Measurements from ENCODE around the gene PXYLP1. TPM values are rescaled to one million over a fixed set of nuclear protein-coding genes. Genes with fewer than 3 reads are reported as not detected.

Gene PXYLP1
- total RNA-seq, 1 donor from 2014 or later, result 11.5 TPM

GRCh38 chr3:141266797-141267555, 35.4 kb downstream of the PXYLP1 start:
- Histone ChIP-seq H3K4me3 (ENCODE audit: low read depth, low read length) (no peak overlapping the region), H3K27me3 (ENCODE audit: control insufficient read depth, insufficient read depth, low read length) (no peaks in the 10 kb centered on the region), H3K36me3 (ENCODE audit: control insufficient read depth, insufficient read depth, low read length) (no peaks in the 10 kb centered on the region)
- DNase-seq (ENCODE audit: low read depth), result no peak
- no peak for TF ChIP-seq CTCF (IDR thresholded peaks at IDR 0.05; ENCODE audit: insufficient read depth, low read length, poor library complexity, severe bottlenecking)

GRCh38 chr3:141267629-141268028, 36.0 kb downstream of the PXYLP1 start:
- no peak for TF ChIP-seq CTCF (IDR thresholded peaks at IDR 0.05; ENCODE audit: insufficient read depth, low read length, poor library complexity, severe bottlenecking)
- H3K27me3 ChIP-seq (ENCODE audit: control insufficient read depth, insufficient read depth, low read length), result no peaks in the 10 kb centered on the region
- DNase-seq (ENCODE audit: low read depth), result no peak
- no peaks in the 10 kb centered on the region for H3K36me3 ChIP-seq (ENCODE audit: control insufficient read depth, insufficient read depth, low read length)
- no peak overlapping the region for H3K4me3 ChIP-seq (ENCODE audit: low read depth, low read length)

GRCh38 chr3:141268306-141268705, 36.7 kb downstream of the PXYLP1 start:
- TF ChIP-seq CTCF (IDR thresholded peaks at IDR 0.05; ENCODE audit: insufficient read depth, low read length, poor library complexity, severe bottlenecking), result no peak
- Histone ChIP-seq H3K27me3 (ENCODE audit: control insufficient read depth, insufficient read depth, low read length) (no peaks in the 10 kb centered on the region), H3K36me3 (ENCODE audit: control insufficient read depth, insufficient read depth, low read length) (no peaks in the 10 kb centered on the region), H3K4me3 (ENCODE audit: low read depth, low read length) (no peak overlapping the region)
- DNase-seq (ENCODE audit: low read depth), result no peak

DNA sequence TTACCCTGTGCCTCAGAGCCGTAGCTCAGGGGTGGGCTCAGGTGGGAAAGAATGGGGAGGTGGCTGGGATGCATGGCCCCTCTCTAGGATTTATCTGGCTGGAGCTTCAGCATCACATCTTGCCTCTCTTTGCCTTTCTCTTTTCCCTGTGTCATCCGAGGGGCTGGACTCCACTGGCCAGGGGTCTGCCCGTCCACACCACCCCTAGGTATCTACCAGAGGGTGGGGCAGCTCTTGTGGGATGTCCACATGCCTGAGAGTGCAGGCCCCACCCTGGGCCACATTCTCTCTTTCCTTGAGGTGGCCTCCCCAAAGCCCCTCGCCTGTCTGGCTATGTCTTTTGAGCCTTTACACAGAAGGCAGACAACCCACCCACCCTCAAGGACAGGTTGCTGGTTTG, 37.2 kb downstream of the PXYLP1 start:
- no peak for DNase-seq (ENCODE audit: low read depth)
- no peaks in the 10 kb centered on the region for H3K27me3 ChIP-seq (ENCODE audit: control insufficient read depth, insufficient read depth, low read length)
- H3K4me3 ChIP-seq (ENCODE audit: low read depth, low read length), result no peak overlapping the region
- TF ChIP-seq CTCF (IDR thresholded peaks at IDR 0.05; ENCODE audit: insufficient read depth, low read length, poor library complexity, severe bottlenecking), result no peak
- no peaks in the 10 kb centered on the region for H3K36me3 ChIP-seq (ENCODE audit: control insufficient read depth, insufficient read depth, low read length)

GRCh38 chr3:141269961-141270360, 38.3 kb downstream of the PXYLP1 start:
- Histone ChIP-seq H3K27me3 (ENCODE audit: control insufficient read depth, insufficient read depth, low read length) (no peaks in the 10 kb centered on the region), H3K36me3 (ENCODE audit: control insufficient read depth, insufficient read depth, low read length) (no peaks in the 10 kb centered on the region), H3K4me3 (ENCODE audit: low read depth, low read length) (no peak overlapping the region)
- no peak for DNase-seq (ENCODE audit: low read depth)
- TF ChIP-seq CTCF (IDR thresholded peaks at IDR 0.05; ENCODE audit: insufficient read depth, low read length, poor library complexity, severe bottlenecking), result no peak
